Inferior parietal cortex (tissue), 1 donor: ENCODE data around the gene GPR119.
"Not testable (repeated sequence)": the region's sequence is repeated elsewhere in the genome, so short reads cannot be mapped to it uniquely, and the experiment has no call there.

Experiments used
- DNase-seq: peaks from one replicate; pipeline ENCODE4 v3.0.0-alpha.2; 2016; ENCODE audit errors: extremely low spot score

The GPR119 gene

DNA sequence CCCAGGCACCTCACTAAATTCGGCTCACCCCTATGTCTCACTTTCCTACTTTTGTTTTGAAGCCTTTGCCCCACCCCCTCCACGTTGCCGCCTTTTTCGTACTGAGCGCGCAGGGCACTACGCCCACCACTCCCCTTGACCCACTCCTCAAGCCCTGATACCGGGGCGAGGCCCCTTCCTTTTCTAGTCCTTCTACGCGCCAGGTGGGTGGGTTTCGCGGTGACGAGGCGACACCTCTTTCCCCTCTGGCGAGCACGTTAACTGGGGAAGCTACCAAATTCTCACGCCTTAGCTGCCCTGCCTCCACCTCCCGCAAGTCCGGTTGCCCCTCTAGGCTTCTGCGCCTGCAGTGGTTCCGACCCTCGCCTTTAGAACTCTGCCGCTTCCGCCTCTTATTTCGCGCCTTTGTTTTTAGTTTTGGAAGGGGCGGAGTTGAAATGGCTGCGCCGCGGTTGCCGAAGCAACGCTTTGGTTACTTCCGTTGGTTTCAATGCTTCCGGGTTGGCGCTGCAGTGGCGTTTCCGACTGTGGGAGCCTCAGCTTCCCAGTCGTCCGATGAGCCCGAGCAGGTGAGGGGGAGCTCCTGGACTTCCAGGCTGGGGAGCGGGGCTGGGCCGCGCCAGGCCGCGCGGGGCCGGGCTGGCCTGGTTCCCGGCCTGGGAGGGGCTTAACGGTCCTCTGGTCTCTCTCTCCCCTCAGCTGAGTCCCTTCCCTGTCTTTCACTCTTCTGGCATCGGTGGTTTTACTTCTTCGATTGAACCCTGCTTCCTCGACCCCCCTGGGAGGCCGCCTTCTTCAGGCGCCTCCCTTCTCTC is 45.9 kb downstream of the GPR119 start, which contains the start of gene SLC25A14:
Gene SLC25A14 (plus strand): TSS at position 512 of the 815 bp plus-strand sequence. CDS start 360 bp downstream, outside the sequence.
- DNase-seq: peak; percentile 66

DNA sequence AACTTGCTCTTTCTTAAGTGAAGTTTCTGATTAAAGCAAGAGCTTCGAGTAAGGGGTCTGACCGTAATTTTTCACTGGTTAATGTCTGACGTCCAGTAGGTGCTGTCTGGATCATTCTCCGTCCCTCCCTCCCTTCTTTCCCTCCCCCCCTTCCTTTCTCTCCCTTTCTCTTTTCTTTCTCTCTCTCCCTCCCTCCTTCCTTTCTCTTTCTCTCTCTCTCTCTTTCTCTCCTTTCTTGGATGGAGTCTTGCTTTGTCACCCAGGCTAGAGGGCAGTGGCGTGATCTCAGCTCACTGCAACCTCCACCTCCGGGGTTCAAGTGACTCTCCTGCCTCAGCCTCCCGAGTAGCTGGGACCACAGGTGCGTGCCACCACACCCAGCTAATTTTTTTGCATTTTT is 46.6 kb downstream of the GPR119 start:
- not testable (repeated sequence) for DNase-seq

DNA sequence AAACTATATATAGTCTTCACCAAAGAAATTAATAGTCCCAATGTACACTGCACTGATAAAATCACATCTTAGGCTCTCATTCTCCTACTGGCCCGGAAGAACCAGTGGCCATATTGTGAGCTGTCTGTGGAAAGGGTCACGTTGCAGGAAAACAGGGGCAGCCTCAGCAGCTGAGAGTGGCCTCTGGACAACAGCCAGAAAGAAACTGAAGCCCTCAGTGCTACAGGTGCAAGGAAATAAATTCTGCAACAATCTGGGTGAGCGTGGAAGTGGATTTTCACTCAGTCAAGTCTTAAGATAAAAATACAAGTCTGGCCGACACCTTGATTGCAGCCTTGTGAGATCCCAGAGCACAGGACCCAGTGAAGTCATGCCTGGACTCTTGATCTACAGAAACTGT is 48.9 kb downstream of the GPR119 start:
- no peak for DNase-seq
